ENCODE results near the gene ST6GALNAC2.
"Not testable (repeated sequence)": the region's sequence is repeated elsewhere in the genome, so short reads cannot be mapped to it uniquely, and the experiment has no call there.

Gene ST6GALNAC2

DNA sequence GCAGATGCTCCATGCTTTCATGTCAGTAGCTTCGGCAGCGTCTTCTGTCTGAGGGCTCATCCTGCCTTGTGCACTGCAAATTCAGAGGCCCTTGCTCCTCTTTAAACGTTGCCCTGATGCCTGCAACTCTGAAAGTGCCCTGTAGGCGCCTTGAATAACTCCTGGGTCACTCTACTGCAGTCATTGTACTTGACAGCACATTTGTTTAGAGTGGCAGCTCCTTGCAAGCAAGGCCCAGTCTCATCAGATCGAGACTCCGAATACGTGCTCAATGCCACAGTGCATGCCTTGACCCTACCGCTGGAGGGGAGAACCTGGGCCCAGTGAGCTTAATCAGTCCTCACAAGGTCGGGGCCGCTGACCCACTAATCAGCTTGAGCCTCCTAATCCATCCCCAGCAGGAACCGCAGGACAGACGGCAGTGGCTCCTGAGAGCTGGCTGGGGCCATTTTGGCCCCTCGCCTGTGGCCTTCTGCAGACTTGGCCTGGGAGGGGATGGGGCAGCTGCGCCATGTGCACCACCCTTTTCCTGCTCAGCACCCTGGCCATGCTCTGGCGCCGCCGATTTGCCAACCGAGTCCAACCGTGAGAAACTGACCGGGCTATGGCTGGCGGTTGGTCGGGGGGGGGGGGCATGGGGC is 45.9 kb downstream of the ST6GALNAC2 start, which contains the start of gene PRCD:
TSS of gene PRCD (plus strand) at position 414 of the 641 bp plus-strand sequence. CDS start at position 512, 98 bp downstream.
- no peak for DNase-seq (ENCODE audit: low spot score)

DNA sequence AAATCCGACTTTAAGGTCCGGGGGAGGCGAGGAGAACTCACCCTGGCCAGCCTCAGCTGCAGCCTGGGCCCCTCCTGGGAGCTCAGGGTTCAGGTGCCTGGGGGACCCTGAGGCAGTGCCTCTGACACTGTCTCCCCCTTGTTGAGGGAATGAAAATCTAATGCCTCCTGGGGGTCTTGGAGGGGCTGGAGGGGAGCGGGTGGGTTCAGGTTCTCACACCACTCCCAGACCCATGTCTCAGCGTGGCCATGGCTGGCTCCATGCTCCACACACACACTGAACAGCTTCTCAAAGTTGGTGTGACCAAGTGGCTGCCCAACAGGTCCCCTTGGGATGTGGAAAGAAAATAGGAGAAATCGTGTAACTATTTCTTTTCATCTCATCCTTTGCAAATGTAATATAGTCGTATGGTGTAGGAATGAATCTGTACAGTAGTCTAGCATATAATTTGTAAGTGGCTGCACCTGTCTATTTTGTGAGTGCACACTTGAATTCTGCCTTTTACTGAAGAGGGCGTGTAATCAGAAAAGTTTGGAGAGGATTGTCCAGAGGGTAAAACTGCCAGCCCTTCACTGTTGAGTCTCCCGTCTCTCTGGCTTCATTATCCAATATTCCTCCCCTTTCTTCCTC is 46.6 kb downstream of the ST6GALNAC2 start:
- DNase-seq (ENCODE audit: low spot score), result no peak

DNA sequence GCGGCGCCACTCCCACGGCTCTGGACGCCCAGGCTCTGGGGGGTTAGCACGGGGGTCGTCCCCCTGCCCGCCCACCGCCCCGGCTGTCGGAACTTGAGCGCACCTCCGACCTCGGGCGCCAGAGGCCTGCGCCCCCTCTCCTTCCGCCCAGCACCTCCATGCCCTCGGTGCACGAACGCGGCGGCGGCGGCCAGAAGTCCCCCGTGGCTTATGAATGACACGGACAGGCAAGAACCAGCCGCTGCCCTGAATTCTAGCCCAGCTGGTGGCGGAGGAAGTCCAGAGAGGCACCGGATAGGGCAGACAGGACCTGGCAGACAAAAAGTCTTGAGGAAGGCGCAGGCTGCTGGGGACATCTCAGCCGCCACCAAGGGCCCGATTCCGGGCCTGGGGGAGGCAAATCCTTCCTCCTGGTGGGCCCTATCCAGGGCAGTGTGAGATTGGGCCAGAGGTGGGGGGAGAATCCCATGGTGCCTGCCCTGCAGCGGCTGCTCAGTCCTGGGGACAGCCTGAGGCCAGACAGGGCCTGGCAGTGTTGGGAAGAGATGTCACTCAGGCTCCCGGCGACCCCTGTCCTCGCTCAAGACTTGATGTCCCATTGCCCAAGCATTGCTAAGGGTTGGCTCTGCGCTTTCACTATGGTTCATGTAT is 47.3 kb downstream of the ST6GALNAC2 start:
- no peak for DNase-seq (ENCODE audit: low spot score)

DNA sequence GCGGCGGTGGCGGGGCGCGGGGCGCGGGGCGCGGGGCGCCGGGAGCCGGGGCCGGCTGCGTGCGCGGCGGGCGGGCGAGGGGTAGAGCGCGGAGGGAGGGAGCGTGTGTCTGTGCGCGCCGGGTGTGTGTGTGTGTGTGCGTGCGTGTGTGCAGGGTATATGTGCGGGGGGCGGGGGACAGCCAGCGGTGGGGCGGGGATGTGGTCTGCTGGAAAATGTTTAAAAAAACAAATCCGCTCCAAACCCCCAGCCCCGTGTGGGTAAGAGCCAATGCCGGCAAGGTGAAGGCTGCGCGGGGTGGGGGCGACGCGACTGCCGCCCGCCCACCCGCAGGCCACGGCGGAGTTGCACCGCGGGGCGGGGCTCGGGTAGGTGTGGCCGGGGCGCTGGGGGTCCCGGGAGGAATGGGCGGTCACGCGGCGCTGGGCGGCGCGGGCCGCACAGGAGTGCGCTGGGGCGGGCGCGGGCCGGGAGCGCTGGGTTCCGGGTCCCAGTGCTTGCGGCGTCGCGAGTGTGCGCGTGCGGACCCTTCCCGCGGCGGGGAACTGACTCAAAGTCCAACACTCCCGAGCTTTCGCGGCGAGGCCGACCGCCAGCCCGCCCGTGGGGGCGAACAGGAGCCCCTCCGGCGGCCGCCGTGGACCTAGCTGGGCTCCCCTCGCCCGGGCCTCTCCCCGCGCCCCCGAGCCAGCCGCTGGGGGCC is 47.9 kb downstream of the ST6GALNAC2 start, which contains the start of gene CYGB:
TSS of gene CYGB (minus strand) at position 132 of the 703 bp plus-strand sequence. CDS start 167 bp downstream, outside the sequence.
- no peak for DNase-seq (ENCODE audit: low spot score)

DNA sequence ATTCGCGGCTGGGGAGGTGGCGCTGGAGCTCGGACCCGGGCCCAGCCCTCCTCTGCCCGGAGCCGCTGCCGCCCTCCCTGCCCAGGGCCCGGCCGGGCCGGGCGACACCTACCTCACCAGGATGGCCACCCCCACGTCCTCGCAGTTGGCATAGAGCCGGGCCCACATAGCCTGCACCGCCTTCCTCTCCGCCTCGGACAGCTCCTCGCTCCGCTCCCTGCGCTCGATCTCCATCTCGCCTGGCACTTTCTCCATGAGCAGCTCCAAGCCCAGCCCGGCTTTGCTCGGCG is 48.4 kb downstream of the ST6GALNAC2 start:
- no peak for DNase-seq (ENCODE audit: low spot score)

DNA sequence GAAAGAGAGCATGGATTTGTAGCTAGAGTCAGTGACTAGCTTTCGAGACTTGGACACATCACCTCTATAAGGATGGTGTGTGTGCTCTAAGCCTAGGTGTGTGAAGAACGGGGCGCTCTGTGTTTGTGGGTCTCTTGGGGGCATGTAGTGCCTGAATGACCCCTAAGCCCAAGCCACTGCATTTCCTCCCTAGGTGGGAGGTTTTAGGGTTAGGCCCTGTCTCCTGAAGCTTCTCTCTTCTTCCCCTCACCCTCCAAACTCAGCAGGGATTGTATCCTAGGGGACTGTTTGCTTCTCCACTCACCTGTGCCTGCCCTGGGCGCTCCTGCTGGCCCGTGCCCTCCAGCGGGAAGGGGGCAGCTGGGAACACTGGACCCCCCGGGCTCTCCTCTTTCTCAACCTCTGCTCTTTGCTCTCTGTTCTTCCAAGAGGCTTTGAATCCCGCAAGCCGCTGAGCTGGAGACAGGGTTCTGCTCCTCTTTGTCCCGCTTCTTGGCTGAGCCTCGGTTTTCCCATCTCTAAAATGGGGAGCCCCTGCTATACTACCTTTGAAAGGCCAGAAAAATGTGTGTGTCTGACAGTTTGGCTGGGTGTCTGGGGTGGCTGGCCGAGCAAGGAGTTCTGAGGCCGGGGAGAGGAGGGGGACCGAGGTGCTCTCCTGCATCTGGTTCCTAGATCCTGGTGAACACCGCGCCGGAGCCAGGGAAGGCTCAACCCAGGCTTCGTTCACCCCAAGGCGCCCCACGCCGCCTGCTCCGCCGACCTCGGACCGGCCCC is 49.0 kb downstream of the ST6GALNAC2 start:
- DNase-seq (ENCODE audit: low spot score), result no peak

DNA sequence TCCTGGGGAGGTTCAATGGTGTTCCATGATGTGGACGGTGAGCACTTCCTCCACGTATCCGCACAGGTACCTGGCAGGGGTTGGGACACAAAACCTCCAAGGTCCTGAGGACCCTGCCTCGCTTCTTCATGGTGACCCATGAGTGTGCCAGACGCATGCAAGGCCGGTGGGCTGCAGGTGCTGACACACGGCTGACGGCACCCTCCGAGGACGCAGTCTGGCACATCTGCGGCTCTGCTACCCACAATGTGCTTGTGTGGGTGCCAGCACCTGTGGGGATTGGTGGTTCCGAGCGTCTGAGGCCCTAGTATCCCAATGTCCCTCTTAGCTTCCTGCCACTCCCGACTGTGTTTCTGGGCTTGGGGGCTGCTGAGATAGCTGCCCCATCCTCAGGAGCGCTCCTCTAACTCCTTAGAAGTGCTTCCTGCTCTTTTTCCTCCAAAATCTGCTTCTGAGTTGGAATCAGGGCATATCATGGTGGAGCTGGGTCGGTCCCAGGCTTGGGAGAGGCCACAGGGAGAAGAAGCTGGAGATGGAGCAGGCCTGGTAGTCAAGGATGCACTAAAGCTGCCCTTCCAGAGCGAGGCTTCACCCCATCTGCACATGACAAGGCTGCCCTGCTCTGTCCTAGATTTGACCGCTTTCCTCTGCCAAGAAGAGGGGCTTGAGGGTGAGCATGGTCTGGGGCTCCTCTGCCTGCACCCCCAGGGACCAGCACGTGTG is 49.7 kb downstream of the ST6GALNAC2 start:
- DNase-seq (ENCODE audit: low spot score), result no peak

DNA sequence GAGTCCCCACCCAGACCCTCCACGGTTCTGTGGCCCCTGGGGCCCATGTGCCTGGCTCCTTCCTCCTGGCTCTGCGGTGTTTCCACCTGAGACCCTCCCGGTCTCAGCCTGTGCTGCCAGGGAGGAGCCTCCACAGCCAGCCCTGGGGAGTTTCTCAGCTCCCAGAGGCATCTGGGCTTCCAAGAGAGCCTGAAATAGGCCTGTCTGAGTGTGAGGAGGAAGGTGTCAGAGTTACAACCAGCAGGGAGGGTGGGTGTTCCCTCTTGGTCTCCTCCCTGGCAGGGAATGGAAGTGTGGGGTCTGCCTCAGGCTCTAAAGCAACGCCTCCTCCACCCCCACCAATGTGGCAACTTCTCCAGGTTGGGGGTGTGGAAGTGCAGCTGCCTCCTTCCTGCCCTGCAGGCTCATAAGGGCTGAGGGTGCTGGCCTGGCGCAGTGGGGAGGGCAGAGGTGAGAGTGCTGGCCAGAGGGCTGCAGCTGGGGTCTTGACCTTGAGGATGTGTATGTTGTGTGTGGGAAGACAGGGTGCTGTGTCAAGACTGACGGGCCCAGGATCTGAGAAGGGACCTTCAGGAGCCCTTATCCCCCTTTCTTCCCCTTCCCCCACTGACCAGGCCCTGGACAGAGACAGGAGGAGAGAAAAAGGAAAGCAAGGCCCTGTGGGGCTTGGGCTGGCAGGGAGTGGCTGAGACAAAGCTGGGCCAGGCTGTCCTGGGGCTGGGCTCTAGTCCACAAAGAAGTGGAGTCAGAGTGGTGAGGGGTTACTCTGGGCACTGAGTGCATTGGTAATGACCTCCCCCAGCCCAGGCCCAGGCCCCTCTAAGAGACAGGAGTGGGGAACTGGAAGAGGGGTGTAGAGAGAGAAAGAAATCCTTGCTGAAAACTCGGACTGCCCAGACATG is 50.6 kb downstream of the ST6GALNAC2 start:
- no peak for DNase-seq (ENCODE audit: low spot score)

DNA sequence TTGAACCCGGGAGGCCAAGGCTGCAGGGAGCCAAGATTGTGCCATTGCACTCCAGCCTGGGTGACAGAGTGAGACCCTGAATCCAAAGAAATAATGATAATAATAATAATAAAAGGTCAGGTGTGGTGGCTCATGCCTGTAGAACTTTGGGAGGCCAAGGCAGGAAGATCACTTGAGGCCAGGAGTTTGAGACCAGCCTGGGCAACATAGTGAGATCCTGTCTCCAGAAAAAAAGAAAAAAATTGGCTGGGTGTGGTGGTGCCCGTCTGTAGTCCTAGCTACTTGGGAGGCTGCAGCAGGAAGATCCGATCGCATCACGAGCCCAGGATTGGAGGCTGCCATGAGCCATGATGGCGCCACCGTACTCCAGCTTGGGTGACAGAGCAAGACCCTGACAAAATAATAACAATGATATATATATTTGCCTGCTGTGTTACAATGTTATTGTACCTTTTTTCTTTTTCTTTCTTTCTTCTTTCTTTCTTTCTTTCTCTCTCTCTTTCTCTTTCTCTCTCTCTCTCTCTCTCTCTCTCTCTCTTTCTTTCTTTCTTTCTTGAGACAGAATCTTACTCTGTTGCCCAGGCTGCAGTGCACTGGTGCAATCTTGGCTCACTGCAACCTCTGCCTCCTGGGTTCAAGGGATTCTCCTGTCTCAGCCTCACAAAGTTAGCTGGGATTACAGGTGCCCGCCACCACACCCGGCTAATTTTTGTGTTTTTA is 51.9 kb downstream of the ST6GALNAC2 start:
- DNase-seq (ENCODE audit: low spot score), result not testable (repeated sequence)

DNA sequence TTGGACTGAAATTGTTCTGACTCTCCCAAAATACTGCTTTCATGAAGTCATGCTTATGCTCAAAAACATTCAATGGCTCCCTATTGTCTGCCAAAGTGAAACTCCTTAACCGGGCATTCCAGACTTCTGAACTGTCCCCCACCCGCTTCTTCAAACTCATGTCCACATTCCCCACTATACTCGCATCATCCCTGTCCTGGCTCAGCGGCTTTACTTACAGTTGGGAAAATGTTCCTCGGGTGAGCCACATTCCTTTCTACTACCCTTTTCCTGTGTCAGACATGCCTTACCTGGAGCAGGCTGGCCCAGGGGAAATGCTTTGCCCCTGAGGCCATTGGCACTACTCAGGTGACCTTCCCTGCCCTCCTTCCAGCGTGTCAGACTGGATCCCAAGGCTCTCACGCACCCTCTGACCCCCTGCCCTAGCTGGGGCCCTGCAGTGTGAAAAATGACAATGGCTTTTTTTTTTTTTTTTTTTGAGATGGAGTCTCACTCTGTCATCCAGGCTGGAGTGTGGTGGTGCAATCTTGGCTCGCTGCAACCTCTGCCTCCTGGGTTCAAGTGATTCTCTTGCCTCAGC is 53.5 kb downstream of the ST6GALNAC2 start:
- DNase-seq (ENCODE audit: low spot score), result no peak

DNA sequence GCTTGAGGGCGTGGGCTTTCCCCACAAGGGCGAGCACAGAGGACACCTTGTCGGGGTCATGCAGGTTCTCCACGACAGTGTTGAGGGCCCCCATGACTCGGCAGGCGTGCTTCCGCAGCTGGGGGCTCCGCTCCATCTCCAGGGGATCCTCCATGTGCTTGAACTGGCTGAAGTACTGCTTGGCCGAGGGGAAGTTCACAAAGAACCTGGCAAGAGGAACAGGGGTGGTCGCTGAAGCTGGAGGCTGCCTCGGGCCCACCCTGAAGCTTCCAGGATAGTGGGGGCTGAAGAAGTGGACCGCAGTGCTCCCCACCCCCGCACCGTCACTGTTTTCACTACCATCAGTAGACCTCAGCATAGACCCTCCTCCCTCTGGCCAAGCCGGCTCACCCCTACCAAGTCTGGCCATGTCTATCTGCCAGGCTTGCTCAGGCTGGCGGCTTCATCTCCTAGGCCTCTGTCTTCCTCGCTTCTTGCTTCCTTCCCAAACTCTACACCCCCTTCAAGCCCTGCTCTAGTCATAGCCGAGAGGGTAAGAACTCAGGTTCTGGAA is 54.1 kb downstream of the ST6GALNAC2 start:
- no peak for DNase-seq (ENCODE audit: low spot score)

DNA sequence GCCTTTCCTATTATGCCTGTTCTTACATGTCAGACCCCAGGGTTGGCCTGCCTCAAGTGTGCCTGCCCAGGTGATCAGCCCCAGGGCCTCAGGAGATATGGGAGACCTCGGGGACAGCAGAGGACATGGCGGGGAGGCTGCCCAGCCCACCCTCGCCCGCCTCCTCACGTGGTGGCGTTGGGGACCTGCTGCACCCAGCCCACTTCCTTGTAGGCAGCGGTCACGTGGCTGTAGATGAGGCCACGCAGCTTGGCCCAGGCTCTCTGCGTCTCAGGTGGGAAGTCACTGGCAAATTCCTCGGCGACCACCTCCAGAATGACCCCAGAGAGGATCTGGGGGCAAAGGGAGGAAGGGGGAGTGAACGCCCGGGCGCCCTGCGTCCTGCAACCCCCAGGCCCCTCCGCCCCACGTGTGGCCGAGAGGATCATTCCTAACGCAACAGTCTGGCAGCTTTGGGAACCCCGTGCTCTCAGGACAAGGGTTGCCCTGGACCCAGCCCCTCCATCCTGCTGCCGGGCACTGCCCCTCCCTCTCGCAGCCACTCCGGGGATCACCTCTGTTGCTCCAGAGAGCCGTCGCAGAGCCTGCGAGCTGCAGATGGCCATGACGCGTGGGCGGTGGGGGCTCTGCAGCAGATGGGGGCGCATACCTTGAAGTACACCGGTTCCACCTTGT is 54.7 kb downstream of the ST6GALNAC2 start:
- no peak for DNase-seq (ENCODE audit: low spot score)

DNA sequence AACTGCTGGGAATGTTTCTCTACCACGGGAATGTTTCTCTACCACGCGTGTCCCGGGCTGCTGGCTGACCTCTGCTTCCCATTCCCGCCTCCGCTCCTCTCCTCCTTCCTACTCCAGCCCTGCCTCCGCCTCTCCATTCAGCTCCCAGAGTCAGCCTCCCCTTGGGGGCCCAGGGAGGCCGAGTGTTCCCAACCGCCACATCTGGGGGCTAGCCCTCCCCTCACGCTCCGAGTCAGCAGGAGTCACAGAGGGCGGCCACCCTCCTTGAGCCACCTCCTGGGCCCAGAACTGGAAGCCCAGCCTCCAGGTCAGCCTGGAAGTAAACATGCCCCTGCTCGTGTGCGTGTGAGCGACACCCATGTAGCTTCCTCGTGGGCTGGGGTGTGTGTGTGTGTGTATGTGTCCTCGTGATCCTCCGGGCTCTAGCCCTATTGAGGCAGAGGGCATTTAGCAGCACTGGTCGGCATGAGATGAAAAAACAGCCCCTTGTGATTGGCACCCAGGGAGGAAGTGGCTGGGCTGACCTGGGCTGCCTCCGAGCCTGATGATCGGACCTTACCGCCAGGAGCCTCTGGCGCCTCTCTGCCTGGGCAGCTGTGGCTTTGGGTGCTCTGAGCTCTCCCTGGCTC is 55.5 kb downstream of the ST6GALNAC2 start:
- DNase-seq (ENCODE audit: low spot score), result no peak

DNA sequence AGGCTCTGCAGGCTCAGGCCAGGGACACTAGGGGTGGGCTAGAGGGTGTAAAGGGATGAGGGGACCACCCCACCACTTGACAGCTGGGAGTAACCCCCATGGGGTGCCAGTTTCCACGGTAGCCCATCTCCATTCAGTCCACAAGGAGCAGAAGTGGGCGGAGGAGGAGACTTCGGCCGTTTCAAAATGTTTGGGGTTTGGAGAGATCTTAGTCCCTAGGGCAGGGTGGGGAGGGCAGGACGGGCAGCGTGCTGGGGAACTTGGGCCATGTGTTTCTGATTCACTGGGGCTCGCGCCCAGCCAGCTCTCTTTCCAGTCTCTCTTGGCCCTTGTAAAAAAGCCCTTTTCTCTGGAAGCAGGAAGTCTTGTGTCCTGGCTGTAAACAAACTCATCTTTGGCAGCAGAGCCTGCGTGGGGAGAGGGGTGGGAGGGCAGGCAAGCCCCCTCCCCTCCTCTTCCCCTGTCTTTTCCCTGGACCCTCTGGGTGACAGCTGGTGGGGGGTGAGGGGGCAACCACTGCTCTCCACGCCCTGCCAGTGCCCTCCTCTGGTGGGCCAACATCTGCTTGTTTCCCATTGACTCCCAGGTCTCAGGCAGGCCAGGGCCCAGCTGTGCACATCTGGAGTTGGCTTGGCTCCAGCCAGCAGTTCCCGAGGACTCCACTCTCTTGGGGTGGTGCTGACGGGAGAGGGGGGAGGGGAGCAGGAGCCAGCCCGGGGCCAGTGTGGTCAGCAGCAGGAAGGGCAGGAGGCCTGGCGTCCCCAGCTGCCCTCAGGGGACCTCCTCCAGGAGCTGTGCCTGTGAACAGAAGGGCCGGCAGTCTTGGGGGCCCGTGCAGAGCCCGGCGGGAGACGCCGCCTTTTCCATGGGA is 56.2 kb downstream of the ST6GALNAC2 start:
- no peak for DNase-seq (ENCODE audit: low spot score)

DNA sequence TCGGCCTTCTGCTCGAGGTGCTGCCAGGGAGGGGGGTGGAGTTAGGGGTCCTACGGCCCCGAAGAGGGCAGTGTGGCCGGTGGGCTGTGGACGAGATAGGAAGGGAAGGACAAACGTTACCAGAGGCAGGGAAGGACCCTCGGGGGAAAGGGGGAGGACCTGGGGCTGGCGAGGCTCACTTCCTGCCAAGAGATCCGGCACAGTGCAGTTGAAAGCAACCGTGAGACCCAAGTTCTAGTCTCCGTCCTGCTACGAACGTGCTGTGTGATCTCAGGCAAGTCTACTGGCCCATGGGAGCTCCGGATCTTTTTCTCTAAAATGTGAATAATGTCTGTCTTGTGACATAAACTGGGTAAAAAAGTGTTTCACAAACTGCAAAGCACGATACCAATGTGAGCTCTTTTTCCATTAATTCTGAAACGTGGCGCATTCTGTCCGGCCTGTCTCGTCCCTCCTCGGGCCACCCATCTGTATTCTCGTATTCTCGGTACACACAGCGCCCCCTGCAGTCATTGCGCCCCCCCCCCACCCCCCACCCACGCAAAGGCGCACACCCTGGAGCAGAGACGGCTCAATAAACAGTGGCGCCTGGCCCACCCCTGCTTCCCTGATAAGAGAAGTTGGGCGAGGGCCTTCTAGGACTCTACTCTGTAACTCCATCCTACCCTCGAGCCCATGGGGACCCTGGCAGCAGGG is 57.0 kb downstream of the ST6GALNAC2 start:
- DNase-seq (ENCODE audit: low spot score), result no peak

DNA sequence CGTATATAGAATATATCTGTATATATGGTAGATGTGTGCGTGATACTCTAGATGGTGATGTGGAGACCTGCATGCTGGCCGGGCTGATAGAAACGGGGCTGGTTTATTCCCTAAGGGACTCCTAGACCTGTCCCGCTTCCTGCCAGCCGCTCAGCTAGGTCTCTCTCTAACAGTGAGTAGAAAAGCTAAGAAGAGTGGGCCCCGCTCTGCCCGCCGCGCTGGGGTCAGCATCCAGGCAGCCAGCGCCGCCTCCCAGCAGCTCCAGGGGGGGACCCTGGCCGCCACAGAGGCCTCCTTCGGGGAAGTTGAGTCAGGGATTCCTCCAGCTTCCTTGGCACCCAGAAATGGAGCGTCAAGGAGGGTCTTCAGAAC is 57.5 kb downstream of the ST6GALNAC2 start:
- DNase-seq (ENCODE audit: low spot score), result no peak
